Right lobe of liver (tissue), 6 donors: Measurements from ENCODE around the gene NRXN3. TPM values are rescaled to one million over a fixed set of nuclear protein-coding genes. Genes with fewer than 3 reads are reported as not detected.

Experiments
- ATAC-seq, 4 donors: fragments of 200-7000 bp; cut with Tn5 transposase; one replicate each; pipeline ENCODE4 v1.9.1; 2020; ENCODE audit warnings: mild to moderate bottlenecking in 4 of 4, moderate library complexity in 4 of 4
- DNase-seq, 3 donors: peaks; one replicate each; pipeline ENCODE4 v3.0.0-alpha.2; 2020
- H3K27ac ChIP-seq, 3 donors: fragments of 200-600 bp; one replicate each; pipeline ENCODE4 v1.8.0; 2022
- H3K27me3 ChIP-seq, 2 donors: fragments of 200-600 bp; one replicate each; pipeline ENCODE4 v1.8.0; 2022
- H3K36me3 ChIP-seq, 4 donors: fragments of 200-600 bp; sonication (generic) in 1 of 4; one replicate each; pipeline versions ENCODE4 v1.5.1 to v1.8.0; 2017 to 2022; ENCODE audit warnings: control low read depth in 1 of 4
- H3K4me1 ChIP-seq, 4 donors: fragments of 200-600 bp; sonication (generic) in 1 of 4; one replicate each; pipeline versions ENCODE4 v1.5.1 to v1.8.0; 2017 to 2022; ENCODE audit warnings: control low read depth in 1 of 4
- H3K4me3 ChIP-seq, 3 donors: fragments of 200-600 bp; one replicate each; pipeline ENCODE4 v1.8.0; 2022
- H3K9me3 ChIP-seq, 4 donors: fragments of 200-600 bp; sonication (generic) in 1 of 4; one replicate each; pipeline versions ENCODE4 v1.5.1 to v1.8.0; 2017 to 2022; ENCODE audit warnings: control low read depth in 1 of 4
- CTCF ChIP-seq, 4 donors: fragments of 200-600 bp in 3 of 4; fragments of 450-650 bp in 1 of 4; IDR thresholded peaks; one replicate each; pipeline versions ENCODE4 v1.5.1 to v1.8.0; 2016 to 2022; ENCODE audit warnings: antibody characterized with exemption in 4 of 4, mild to moderate bottlenecking in 2 of 4
- POLR2A ChIP-seq: fragments of 450-650 bp; IDR thresholded peaks from one replicate; pipeline ENCODE4 v1.6.1; 2017; ENCODE audit warnings: antibody characterized with exemption, mild to moderate bottlenecking
- WGBS: methylation state at CpG from one replicate; pipeline ENCODE4 v1.1.6; 2018; ENCODE audit warnings: low coverage, low lambda C conversion rate; ENCODE audit not compliant: insufficient coverage; ENCODE audit errors: missing lambda C conversion rate; 5-methylcytosine and 5-hydroxymethylcytosine counted together
- intact Hi-C, 2 donors: fragments of 100-400 bp; cut with DNase I; formaldehyde crosslinking; loops; one replicate each; pipeline versions ENCODE4 v1.11.2 to v1.14.1; 2022
- total RNA-seq, 6 experiments: library from RNA; depleted of rRNA in 2 of 6; stranded (reverse); fragments of >200 nt in 2 of 6; fragmentation: NEBNext Ultra II Directional in 3 of 6; extraction: Animal tissue kit (Norgen Biotek cat#: 25700) in 3 of 6; gene quantifications; one replicate each; pipeline versions ENCODE4 v1.1.0 to v1.2.4, GENCODE V29; 2016 to 2023
- donor health status: DM: no; HTN: yes; CAD: no.
- donor health status: DM: no; HTN: no; CAD: no.
- donor health status: DM: no; HTN: no; CAD: no.
- donor health status: DM: no; HTN: yes; CAD: no.
- donor health status: DM: no; HTN: yes; CAD: no.

The NRXN3 gene
- total RNA-seq, 6 experiments from 2014 or later = 0.06 to 0.51 (median 0.23) TPM; not detected in 1

- intact Hi-C loops = no loop called here
- no peak for ATAC-seq
- TF ChIP-seq POLR2A = no peak
- no peak for TF ChIP-seq CTCF (IDR thresholded peaks at IDR 0.05)
- H3K27me3 ChIP-seq = no peaks in the 10 kb centered on the region
- H3K36me3 ChIP-seq = no peaks in the 10 kb centered on the region
- no peaks in the 10 kb centered on the region for H3K4me1 ChIP-seq
- no peak for DNase-seq
- WGBS = 50% methylated on average over 3 of the region's 3 CpGs
- no peak overlapping the region for H3K4me3 ChIP-seq
- H3K27ac ChIP-seq = no peak overlapping the region
- no peaks in the 10 kb centered on the region for H3K9me3 ChIP-seq
Observed at GRCh38 chr14:79351011-79351410, 1180.8 kb downstream of the NRXN3 start.

GRCh38 chr14:79352076-79352630 lies 1182.0 kb downstream of the NRXN3 start:
- H3K27ac ChIP-seq = no peak overlapping the region
- intact Hi-C loops = no loop called here
- DNase-seq = no peak
- H3K27me3 ChIP-seq = no peaks in the 10 kb centered on the region
- no peak overlapping the region for H3K4me3 ChIP-seq
- no peaks in the 10 kb centered on the region for H3K4me1 ChIP-seq
- no peaks in the 10 kb centered on the region for H3K9me3 ChIP-seq
- no peak for TF ChIP-seq CTCF (IDR thresholded peaks at IDR 0.05)
- TF ChIP-seq POLR2A = no peak
- 43% methylated on average over 3 of the region's 3 CpGs for WGBS
- no peak for ATAC-seq
- H3K36me3 ChIP-seq = no peaks in the 10 kb centered on the region

GRCh38 chr14:79354336-79354735 lies 1184.2 kb downstream of the NRXN3 start:
- no peaks in the 10 kb centered on the region for H3K27me3 ChIP-seq
- H3K9me3 ChIP-seq = no peaks in the 10 kb centered on the region
- no peak overlapping the region for H3K4me3 ChIP-seq
- intact Hi-C loops = no loop called here
- TF ChIP-seq CTCF (IDR thresholded peaks at IDR 0.05) = no peak
- no peak for TF ChIP-seq POLR2A
- DNase-seq (no peak), ATAC-seq (no peak)
- WGBS = 53% methylated on average over 1 of the region's 1 CpG
- H3K4me1 ChIP-seq = no peaks in the 10 kb centered on the region
- no peak overlapping the region for H3K27ac ChIP-seq
- no peaks in the 10 kb centered on the region for H3K36me3 ChIP-seq

GRCh38 chr14:79356040-79356439 lies 1185.9 kb downstream of the NRXN3 start:
- Histone ChIP-seq H3K27me3 (no peaks in the 10 kb centered on the region), H3K36me3 (no peaks in the 10 kb centered on the region), H3K9me3 (no peaks in the 10 kb centered on the region), H3K4me1 (no peaks in the 10 kb centered on the region), H3K4me3 (no peak overlapping the region), H3K27ac (no peak overlapping the region)
- intact Hi-C loops = no loop called here
- DNase-seq = no peak
- ATAC-seq = no peak
- WGBS = 38% methylated on average over 2 of the region's 2 CpGs
- TF ChIP-seq POLR2A (no peak), CTCF (IDR thresholded peaks at IDR 0.05) (no peak)

GRCh38 chr14:79357307-79357706 lies 1187.1 kb downstream of the NRXN3 start:
- H3K36me3 ChIP-seq = no peaks in the 10 kb centered on the region
- no peak overlapping the region for H3K4me3 ChIP-seq
- ATAC-seq = no peak
- no peak for DNase-seq
- no peaks in the 10 kb centered on the region for H3K27me3 ChIP-seq
- no peak overlapping the region for H3K27ac ChIP-seq
- WGBS = 26% methylated on average over 2 of the region's 2 CpGs
- intact Hi-C loops = no loop called here
- no peaks in the 10 kb centered on the region for H3K4me1 ChIP-seq
- no peak for TF ChIP-seq POLR2A
- no peak for TF ChIP-seq CTCF (IDR thresholded peaks at IDR 0.05)
- H3K9me3 ChIP-seq = no peaks in the 10 kb centered on the region
